GM21528 (cell line): ENCODE data around the gene KCTD13.

Experiments used
- ATAC-seq: cut with Tn5 transposase; IDR thresholded peaks from one replicate; pipeline ENCODE4 v1.9.1; 2021; ENCODE audit warnings: mild to moderate bottlenecking, moderate library complexity; ENCODE audit not compliant: unreplicated experiment, low FRiP score

Gene KCTD13

GRCh38 chr16:29858149-29858849, 67.7 kb downstream of the KCTD13 start:
- ATAC-seq, result no peak

- ATAC-seq, result no peak
Measured at GRCh38 chr16:29857133-29857760, 68.8 kb downstream of the KCTD13 start.
